Measurements from ENCODE around the gene ZNF836.

- TF ChIP-seq, protein P1, sequence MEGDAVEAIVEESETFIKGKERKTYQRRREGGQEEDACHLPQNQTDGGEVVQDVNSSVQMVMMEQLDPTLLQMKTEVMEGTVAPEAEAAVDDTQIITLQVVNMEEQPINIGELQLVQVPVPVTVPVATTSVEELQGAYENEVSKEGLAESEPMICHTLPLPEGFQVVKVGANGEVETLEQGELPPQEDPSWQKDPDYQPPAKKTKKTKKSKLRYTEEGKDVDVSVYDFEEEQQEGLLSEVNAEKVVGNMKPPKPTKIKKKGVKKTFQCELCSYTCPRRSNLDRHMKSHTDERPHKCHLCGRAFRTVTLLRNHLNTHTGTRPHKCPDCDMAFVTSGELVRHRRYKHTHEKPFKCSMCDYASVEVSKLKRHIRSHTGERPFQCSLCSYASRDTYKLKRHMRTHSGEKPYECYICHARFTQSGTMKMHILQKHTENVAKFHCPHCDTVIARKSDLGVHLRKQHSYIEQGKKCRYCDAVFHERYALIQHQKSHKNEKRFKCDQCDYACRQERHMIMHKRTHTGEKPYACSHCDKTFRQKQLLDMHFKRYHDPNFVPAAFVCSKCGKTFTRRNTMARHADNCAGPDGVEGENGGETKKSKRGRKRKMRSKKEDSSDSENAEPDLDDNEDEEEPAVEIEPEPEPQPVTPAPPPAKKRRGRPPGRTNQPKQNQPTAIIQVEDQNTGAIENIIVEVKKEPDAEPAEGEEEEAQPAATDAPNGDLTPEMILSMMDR (IDR thresholded peaks at IDR 0.05; ENCODE audit: borderline replicate concordance, extremely low read depth, low read length, poor library complexity, severe bottlenecking), result no peak
- no peak for TF ChIP-seq EZH2 (IDR thresholded peaks at IDR 0.05; ENCODE audit: borderline replicate concordance, low read depth, low read length, severe bottlenecking)
Observed at GRCh38 chr19:52138278-52138982, 33.0 kb downstream of the ZNF836 start.
